Erythroblast (primary cell): ENCODE data around the gene ADAMTS12.

Experiments used
- GATA1 ChIP-seq: IDR thresholded peaks from 2 replicates; pipeline ENCODE4 v1.6.1; 2011; ENCODE audit warnings: low read depth, mild to moderate bottlenecking, control low read depth, low read length, moderate library complexity
- POLR2A ChIP-seq: IDR thresholded peaks from 2 replicates; pipeline ENCODE4 v1.6.1; 2011; ENCODE audit warnings: mild to moderate bottlenecking, low read length

- TF ChIP-seq POLR2A, result no peak
- TF ChIP-seq GATA1, result no peak
Measured at GRCh38 chr5:33792559-33792958, 99.2 kb downstream of the ADAMTS12 start.
